ENCODE measurements around the gene FIP1L1. TPM values are rescaled to one million over a fixed set of nuclear protein-coding genes. Genes with fewer than 3 reads are reported as not detected.

The FIP1L1 gene
- total and polyA plus RNA-seq, 2 of the 13 experiments (the other 11 are each of a cell fraction or from before 2014, with no cell fraction given): 14.9 to 69.4 TPM

DNA sequence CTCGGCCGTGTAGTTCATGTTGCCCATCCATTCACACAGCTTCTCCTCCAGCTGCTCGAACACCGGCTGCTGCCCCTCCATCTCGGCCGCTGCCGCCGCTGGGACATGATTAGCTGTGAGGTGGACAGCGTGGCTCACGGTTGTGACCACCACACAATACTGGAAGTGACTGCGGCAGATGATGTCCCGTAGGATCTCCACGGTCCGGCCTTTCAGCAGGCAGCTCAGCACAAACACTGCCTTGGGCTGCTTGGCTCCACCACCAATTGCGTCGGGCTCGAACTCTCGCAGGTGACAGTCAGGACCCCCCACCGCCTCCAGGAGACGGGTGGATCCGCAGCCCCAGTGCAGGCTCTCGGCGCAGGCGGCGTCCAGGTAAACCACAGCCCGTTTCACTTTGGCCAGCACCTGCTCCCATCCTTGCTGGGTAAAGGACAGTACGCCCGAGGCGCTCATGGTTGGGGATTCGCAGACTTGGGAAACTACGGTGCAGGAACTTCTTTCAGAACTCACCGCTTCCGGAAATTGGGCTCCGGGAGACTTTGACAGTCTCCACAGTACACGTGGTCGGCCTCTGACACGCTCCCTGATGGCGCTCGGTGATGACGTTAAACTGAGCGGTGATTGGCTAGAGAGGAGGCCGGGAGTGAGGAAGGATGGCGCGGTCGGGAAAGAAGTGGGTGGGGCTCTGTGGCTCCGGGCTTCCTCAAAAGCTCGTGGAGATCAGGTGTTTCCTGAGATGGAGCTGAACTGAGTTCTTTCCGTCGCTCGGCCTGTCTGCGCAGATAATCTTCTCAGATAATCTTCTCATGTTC, 11.7 kb upstream of the FIP1L1 start, which contains the start of gene SCFD2 (continued):
- TF ChIP-seq, protein P1, sequence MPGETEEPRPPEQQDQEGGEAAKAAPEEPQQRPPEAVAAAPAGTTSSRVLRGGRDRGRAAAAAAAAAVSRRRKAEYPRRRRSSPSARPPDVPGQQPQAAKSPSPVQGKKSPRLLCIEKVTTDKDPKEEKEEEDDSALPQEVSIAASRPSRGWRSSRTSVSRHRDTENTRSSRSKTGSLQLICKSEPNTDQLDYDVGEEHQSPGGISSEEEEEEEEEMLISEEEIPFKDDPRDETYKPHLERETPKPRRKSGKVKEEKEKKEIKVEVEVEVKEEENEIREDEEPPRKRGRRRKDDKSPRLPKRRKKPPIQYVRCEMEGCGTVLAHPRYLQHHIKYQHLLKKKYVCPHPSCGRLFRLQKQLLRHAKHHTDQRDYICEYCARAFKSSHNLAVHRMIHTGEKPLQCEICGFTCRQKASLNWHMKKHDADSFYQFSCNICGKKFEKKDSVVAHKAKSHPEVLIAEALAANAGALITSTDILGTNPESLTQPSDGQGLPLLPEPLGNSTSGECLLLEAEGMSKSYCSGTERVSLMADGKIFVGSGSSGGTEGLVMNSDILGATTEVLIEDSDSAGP (CRISPR knock-in tag; IDR thresholded peaks at IDR 0.05; ENCODE audit: borderline replicate concordance): peak; percentile 90; the same call in 1 of the 2 replicates
- TF ChIP-seq POLR2G (IDR thresholded peaks at IDR 0.05; ENCODE audit: low read depth, low read length) (peak; percentile 91), TBL1XR1 (IDR thresholded peaks at IDR 0.05; ENCODE audit: borderline replicate concordance, low read length, partially characterized antibody) (no peak), YEATS4 (CRISPR knock-in tag; IDR thresholded peaks at IDR 0.05; ENCODE audit: borderline replicate concordance) (peak; percentile 93), HMG20B (CRISPR knock-in tag; conservative IDR thresholded peaks at IDR 0.05) (no peak), ZNF75D (CRISPR knock-in tag; IDR thresholded peaks at IDR 0.05; ENCODE audit: borderline replicate concordance) (no peak), MED1 (CRISPR knock-in tag; IDR thresholded peaks at IDR 0.05) (no peak; the same call in 1 of the 2 replicates), ELK4 (CRISPR knock-in tag; IDR thresholded peaks at IDR 0.05; ENCODE audit: borderline replicate concordance) (peak; percentile 55; the same call in 1 of the 2 replicates), TP53 (CRISPR knock-in tag; conservative IDR thresholded peaks at IDR 0.05) (no peak), KDM2A (CRISPR knock-in tag; IDR thresholded peaks at IDR 0.05; ENCODE audit: borderline replicate concordance, low read depth) (peak; percentile 87), HNRNPUL1 (IDR thresholded peaks at IDR 0.05; ENCODE audit: low read depth, low read length) (no peak), ZNF432 (CRISPR knock-in tag; IDR thresholded peaks at IDR 0.05; ENCODE audit: borderline replicate concordance) (no peak), ZFP36L1 (CRISPR knock-in tag; IDR thresholded peaks at IDR 0.05) (no peak), CERS6 (CRISPR knock-in tag; IDR thresholded peaks at IDR 0.05) (no peak), RAD21 (CRISPR knock-in tag; IDR thresholded peaks at IDR 0.05) (no peak), MXD4 (CRISPR knock-in tag; IDR thresholded peaks at IDR 0.05) (peak; percentile 100), ZNF780A (CRISPR knock-in tag; IDR thresholded peaks at IDR 0.05) (no peak; the same call in 1 of the 2 replicates), NFYB (CRISPR knock-in tag; IDR thresholded peaks at IDR 0.05) (peak; percentile 89), ZNF7 (CRISPR knock-in tag; IDR thresholded peaks at IDR 0.05) (no peak), XRCC5 (optimal IDR thresholded peaks at IDR 0.05; ENCODE audit: low read length) (peak; percentile 34), SALL1 (CRISPR knock-in tag; IDR thresholded peaks at IDR 0.05) (peak; percentile 79), NFATC3 (CRISPR knock-in tag; IDR thresholded peaks at IDR 0.05) (no peak)
- TF ChIP-seq, protein P2, sequence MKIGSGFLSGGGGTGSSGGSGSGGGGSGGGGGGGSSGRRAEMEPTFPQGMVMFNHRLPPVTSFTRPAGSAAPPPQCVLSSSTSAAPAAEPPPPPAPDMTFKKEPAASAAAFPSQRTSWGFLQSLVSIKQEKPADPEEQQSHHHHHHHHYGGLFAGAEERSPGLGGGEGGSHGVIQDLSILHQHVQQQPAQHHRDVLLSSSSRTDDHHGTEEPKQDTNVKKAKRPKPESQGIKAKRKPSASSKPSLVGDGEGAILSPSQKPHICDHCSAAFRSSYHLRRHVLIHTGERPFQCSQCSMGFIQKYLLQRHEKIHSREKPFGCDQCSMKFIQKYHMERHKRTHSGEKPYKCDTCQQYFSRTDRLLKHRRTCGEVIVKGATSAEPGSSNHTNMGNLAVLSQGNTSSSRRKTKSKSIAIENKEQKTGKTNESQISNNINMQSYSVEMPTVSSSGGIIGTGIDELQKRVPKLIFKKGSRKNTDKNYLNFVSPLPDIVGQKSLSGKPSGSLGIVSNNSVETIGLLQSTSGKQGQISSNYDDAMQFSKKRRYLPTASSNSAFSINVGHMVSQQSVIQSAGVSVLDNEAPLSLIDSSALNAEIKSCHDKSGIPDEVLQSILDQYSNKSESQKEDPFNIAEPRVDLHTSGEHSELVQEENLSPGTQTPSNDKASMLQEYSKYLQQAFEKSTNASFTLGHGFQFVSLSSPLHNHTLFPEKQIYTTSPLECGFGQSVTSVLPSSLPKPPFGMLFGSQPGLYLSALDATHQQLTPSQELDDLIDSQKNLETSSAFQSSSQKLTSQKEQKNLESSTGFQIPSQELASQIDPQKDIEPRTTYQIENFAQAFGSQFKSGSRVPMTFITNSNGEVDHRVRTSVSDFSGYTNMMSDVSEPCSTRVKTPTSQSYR (CRISPR knock-in tag; IDR thresholded peaks at IDR 0.05; ENCODE audit: borderline replicate concordance): 0 out of 2 replicates have a peak, but pooled peaks have one; percentile 14
